ENCODE results near the gene PLAAT2. TPM values are rescaled to one million over a fixed set of nuclear protein-coding genes. Genes with fewer than 3 reads are reported as not detected.
"Not testable (repeated sequence)": the region's sequence is repeated elsewhere in the genome, so short reads cannot be mapped to it uniquely, and the experiment has no call there.

PLAAT2 gene
- total RNA-seq, 1 experiment from 2014 or later = 1.2 TPM

GRCh38 chr11:63530021-63530420 is 33.2 kb downstream of the PLAAT2 start:
- Histone ChIP-seq H3K4me3 (ENCODE audit: low read depth, low read length) (peak overlapping the region; percentile 36), H3K27me3 (replicated peaks; ENCODE audit: control insufficient read depth, insufficient read depth, low read length) (no peaks in the 10 kb centered on the region), H3K9me3 (no peaks in the 10 kb centered on the region), H3K4me1 (peaks cover 63% of the 10 kb centered on the region), H3K36me3 (ENCODE audit: control insufficient read depth, insufficient read depth, low read length) (no peaks in the 10 kb centered on the region)
- CTCF ChIA-PET = no interaction called here
- no peaks in the 10 kb centered on the region for H3K9me3 Mint-ChIP-seq (ENCODE audit: unreplicated experiment)
- TF ChIP-seq CTCF (IDR thresholded peaks at IDR 0.05; ENCODE audit: insufficient read depth in 1 of 2, low read depth in 1 of 2, low read length in 1 of 2, severe bottlenecking in 1 of 2, unreplicated experiment in 1 of 2) = no peak
- H3K4me3 Mint-ChIP-seq (ENCODE audit: unreplicated experiment) = peak overlapping the region; percentile 78
- H3K27me3 Mint-ChIP-seq (ENCODE audit: insufficient read depth, unreplicated experiment) = no peaks in the 10 kb centered on the region
- BruUV-seq (replicated peaks) = no TSS peak
- H3K27ac Mint-ChIP-seq (ENCODE audit: unreplicated experiment) = peak overlapping the region; percentile 99
- peaks cover 9% of the 10 kb centered on the region for H3K36me3 Mint-ChIP-seq (ENCODE audit: insufficient read depth, unreplicated experiment)
- H3K4me1 Mint-ChIP-seq (ENCODE audit: low read depth, unreplicated experiment) = peaks cover 53% of the 10 kb centered on the region
- POLR2A ChIA-PET = interaction anchor here (1.1 kb wide), 1 partner anchor 143 kb away, joined by 5 read pairs; no protein-coding TSS in a partner anchor
- no peak for DNase-seq
- intact Hi-C loops (cut with micrococcal nuclease; ENCODE audit: unreplicated experiment) = loop anchor here (5.0 kb wide), 3 partner anchors 37 to 107 kb away; partner anchors contain the start of gene PLAAT5

- H3K27me3 ChIP-seq (replicated peaks; ENCODE audit: control insufficient read depth, insufficient read depth, low read length); H3K36me3 Mint-ChIP-seq (ENCODE audit: insufficient read depth, unreplicated experiment); H3K9me3 ChIP-seq; BruUV-seq (replicated peaks); H3K27me3 Mint-ChIP-seq (ENCODE audit: insufficient read depth, unreplicated experiment); CTCF ChIA-PET; H3K36me3 ChIP-seq (ENCODE audit: control insufficient read depth, insufficient read depth, low read length); H3K9me3 Mint-ChIP-seq (ENCODE audit: unreplicated experiment); DNase-seq: not testable (repeated sequence)
- intact Hi-C loops (cut with micrococcal nuclease; ENCODE audit: unreplicated experiment) = loop anchor here (5.0 kb wide), 1 partner anchor 93 kb away; no protein-coding TSS in a partner anchor
- Mint-ChIP-seq H3K4me1 (ENCODE audit: low read depth, unreplicated experiment) (peaks cover 53% of the 10 kb centered on the region), H3K27ac (ENCODE audit: unreplicated experiment) (peak overlapping the region; percentile 99), H3K4me3 (ENCODE audit: unreplicated experiment) (peak overlapping the region; percentile 78)
- POLR2A ChIA-PET = interaction anchor here (1.1 kb wide), 1 partner anchor 144 kb away, joined by 5 read pairs; no protein-coding TSS in a partner anchor
- Histone ChIP-seq H3K4me3 (ENCODE audit: low read depth, low read length) (peak overlapping the region; percentile 36), H3K4me1 (peaks cover 61% of the 10 kb centered on the region)
These were observed 33.8 kb downstream of the PLAAT2 start for GRCh38 chr11:63529373-63529772.

GRCh38 chr11:63528729-63529278 is 34.4 kb downstream of the PLAAT2 start:
- Mint-ChIP-seq H3K4me1 (ENCODE audit: low read depth, unreplicated experiment) (peaks cover 48% of the 10 kb centered on the region), H3K27ac (ENCODE audit: unreplicated experiment) (peak overlapping the region; percentile 99), H3K36me3 (ENCODE audit: insufficient read depth, unreplicated experiment) (peaks cover 14% of the 10 kb centered on the region), H3K4me3 (ENCODE audit: unreplicated experiment) (peak overlapping the region; percentile 78)
- H3K9me3 Mint-ChIP-seq (ENCODE audit: unreplicated experiment); H3K36me3 ChIP-seq (ENCODE audit: control insufficient read depth, insufficient read depth, low read length); H3K27me3 Mint-ChIP-seq (ENCODE audit: insufficient read depth, unreplicated experiment); H3K9me3 ChIP-seq; H3K27me3 ChIP-seq (replicated peaks; ENCODE audit: control insufficient read depth, insufficient read depth, low read length); CTCF ChIA-PET: not testable (repeated sequence)
- peak in 1 of 2 experiments; percentile 30 for DNase-seq
- POLR2A ChIA-PET = interaction anchor here (1.1 kb wide), 1 partner anchor 144 kb away, joined by 5 read pairs; no protein-coding TSS in a partner anchor
- intact Hi-C loops (cut with micrococcal nuclease; ENCODE audit: unreplicated experiment) = loop anchor here (5.0 kb wide), 1 partner anchor 93 kb away; no protein-coding TSS in a partner anchor
- BruUV-seq (replicated peaks) = TSS peak; percentile 77
- Histone ChIP-seq H3K4me3 (ENCODE audit: low read depth, low read length) (peak overlapping the region; percentile 6), H3K4me1 (peaks cover 61% of the 10 kb centered on the region)

- Histone ChIP-seq H3K4me1 (peaks cover 61% of the 10 kb centered on the region), H3K9me3 (peaks cover 15% of the 10 kb centered on the region), H3K4me3 (ENCODE audit: low read depth, low read length) (peak overlapping the region; percentile 45)
- H3K36me3 ChIP-seq (ENCODE audit: control insufficient read depth, insufficient read depth, low read length); H3K9me3 Mint-ChIP-seq (ENCODE audit: unreplicated experiment); CTCF ChIA-PET; H3K27me3 ChIP-seq (replicated peaks; ENCODE audit: control insufficient read depth, insufficient read depth, low read length); POLR2A ChIA-PET; H3K27me3 Mint-ChIP-seq (ENCODE audit: insufficient read depth, unreplicated experiment): not testable (repeated sequence)
- BruUV-seq (replicated peaks) = TSS peak; percentile 29
- intact Hi-C loops (cut with micrococcal nuclease; ENCODE audit: unreplicated experiment) = loop anchor here (5.0 kb wide), 1 partner anchor 94 kb away; no protein-coding TSS in a partner anchor
- DNase-seq = peak; percentile 73 to 84
- Mint-ChIP-seq H3K36me3 (ENCODE audit: insufficient read depth, unreplicated experiment) (peaks cover 21% of the 10 kb centered on the region), H3K27ac (ENCODE audit: unreplicated experiment) (peak overlapping the region; percentile 98), H3K4me1 (ENCODE audit: low read depth, unreplicated experiment) (peaks cover 44% of the 10 kb centered on the region), H3K4me3 (ENCODE audit: unreplicated experiment) (peak overlapping the region; percentile 72)
These were observed 35.0 kb downstream of the PLAAT2 start for GRCh38 chr11:63528156-63528555.

Measured in Caco-2 (cell line).